Epithelial cell of esophagus (primary cell): ENCODE results near the gene ZNF277.
A peak's percentile ranks its signal among the peaks of the same experiment; 100 is the strongest.

Experiments used
- DNase-seq: peaks from one replicate; pipeline ENCODE4 v3.0.0; 2010; ENCODE audit warnings: low read depth
- H3K4me3 ChIP-seq: 2 replicates; pipeline ENCODE4 v1.5.1; 2011; ENCODE audit warnings: mild to moderate bottlenecking, low read length, control low read depth
- TF ChIP-seq, protein P1 (sequence below): IDR thresholded peaks from 2 replicates; pipeline ENCODE4 v1.5.1; 2011; ENCODE audit warnings: low read depth, mild to moderate bottlenecking, low read length, control low read depth, inconsistent platforms; ENCODE audit not compliant: insufficient read depth; ENCODE audit errors: missing control alignments

The ZNF277 gene

DNA sequence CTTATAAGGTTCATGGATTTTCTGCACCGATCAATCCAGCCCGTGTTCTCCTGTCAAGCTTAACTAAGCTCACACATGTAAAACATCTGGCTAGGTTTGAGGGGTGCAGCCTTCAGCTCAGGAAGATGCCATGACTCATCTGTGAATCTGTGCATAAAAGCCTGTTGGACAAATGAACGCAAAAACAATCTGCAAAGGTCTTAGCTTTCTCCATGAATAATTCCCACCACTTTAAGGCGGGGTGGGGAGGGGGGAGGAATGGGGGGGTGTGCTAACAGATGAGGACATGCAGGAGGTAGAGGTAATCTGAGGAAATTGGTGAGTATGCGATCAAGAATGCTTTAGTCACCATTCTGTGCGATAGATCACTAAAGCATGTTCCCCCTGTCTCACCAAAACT, 5.1 kb upstream of the ZNF277 start:
- no peak overlapping the region for H3K4me3 ChIP-seq
- TF ChIP-seq, protein P1, sequence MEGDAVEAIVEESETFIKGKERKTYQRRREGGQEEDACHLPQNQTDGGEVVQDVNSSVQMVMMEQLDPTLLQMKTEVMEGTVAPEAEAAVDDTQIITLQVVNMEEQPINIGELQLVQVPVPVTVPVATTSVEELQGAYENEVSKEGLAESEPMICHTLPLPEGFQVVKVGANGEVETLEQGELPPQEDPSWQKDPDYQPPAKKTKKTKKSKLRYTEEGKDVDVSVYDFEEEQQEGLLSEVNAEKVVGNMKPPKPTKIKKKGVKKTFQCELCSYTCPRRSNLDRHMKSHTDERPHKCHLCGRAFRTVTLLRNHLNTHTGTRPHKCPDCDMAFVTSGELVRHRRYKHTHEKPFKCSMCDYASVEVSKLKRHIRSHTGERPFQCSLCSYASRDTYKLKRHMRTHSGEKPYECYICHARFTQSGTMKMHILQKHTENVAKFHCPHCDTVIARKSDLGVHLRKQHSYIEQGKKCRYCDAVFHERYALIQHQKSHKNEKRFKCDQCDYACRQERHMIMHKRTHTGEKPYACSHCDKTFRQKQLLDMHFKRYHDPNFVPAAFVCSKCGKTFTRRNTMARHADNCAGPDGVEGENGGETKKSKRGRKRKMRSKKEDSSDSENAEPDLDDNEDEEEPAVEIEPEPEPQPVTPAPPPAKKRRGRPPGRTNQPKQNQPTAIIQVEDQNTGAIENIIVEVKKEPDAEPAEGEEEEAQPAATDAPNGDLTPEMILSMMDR, result no peak
- DNase-seq, result peak; percentile 86

DNA sequence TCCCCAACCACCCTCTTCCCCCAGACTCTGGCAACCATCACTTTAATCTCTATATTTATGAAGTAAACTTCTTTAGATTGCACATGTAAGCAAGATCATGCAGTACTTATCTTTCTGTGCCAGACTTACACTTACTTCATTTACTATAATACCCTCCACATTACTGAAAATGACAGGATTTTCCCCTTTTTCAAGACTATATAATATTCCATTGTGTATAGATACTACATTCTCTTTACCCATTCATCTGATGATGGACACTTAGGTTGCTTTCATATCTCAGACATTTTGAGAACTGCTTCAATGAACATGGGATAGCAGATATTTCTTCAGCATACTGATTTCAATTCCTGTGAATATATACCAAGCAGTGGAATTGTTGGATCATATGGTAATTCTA, 4.7 kb upstream of the ZNF277 start:
- no peak for DNase-seq
- H3K4me3 ChIP-seq, result no peak overlapping the region
- TF ChIP-seq, protein P1, result no peak

DNA sequence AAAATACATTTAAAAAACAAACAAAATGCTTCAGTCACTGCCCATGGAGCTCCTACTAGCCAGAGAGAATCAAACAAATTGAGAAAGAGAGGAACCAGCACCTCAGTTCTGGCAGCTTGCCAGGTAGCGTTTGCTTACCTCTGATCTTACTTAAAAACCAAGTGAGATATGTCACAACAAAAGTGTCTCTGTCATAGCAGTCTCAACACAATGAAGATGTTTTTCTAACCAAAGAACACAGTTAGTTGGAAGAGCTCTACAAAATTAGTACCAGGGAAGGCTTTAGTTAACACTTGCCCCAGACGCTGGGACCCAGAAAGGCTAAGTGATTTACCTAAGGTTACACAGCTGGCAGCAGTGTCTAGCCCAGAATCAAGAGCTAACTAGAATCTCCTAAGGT, 3.7 kb upstream of the ZNF277 start:
- TF ChIP-seq, protein P1, result no peak
- peak; percentile 49 for DNase-seq
- H3K4me3 ChIP-seq, result no peak overlapping the region

DNA sequence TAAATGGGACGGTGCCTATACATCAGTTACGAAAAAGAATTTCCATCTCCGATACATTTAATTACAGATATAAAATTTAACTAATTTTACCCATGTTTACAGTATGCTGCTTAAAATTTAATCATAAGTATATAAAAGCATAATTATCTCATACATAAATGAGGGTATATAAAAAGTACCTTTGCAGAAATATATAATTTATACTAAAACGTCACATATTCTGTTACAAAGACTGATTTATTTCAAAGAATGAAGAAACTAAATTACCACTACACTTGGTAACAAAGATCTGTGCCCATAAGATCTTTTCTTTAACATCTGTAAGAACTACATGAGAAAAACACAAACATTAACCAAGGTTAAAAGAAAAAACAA, 3.1 kb upstream of the ZNF277 start:
- no peak overlapping the region for H3K4me3 ChIP-seq
- TF ChIP-seq, protein P1, result no peak
- DNase-seq, result no peak

DNA sequence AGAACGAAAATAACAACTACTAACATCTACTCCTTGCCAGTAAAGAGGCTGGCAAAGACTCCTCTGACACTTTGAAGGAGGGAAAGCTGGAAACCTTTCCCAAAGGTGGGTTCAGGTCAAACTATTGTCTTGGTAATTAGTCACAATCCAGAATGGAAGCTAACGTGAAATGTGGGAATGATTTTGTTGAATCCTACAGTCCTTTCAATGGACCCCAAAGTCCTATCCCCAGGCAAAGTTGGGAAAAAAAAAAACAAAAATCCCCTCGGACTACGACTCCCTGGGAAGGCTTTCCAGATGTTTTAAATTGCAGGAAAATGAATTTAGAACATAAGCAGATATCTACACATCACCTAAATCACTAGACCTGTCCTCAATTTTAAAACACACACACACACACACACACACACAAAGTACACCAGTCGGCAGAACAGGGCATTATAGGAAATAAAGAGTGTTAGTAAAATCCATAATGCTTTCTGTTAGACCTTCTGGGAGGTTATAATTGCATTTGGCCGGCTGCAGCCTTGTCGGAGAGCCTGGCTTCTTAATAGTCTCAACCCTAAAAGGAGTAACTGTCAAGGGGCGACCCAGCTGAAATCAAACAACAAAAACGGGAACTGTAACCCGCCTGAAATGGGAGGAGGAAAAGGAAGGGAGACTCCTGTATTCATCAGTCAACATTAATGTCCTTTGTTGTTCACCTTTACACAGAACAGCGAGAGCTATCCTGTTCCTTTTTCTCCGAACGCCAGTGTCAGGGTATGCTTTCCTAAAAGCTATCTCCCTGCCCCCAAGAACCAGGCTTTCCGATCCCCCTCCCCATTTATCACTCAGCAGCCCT, 1.8 kb upstream of the ZNF277 start:
- H3K4me3 ChIP-seq, result peak overlapping the region; percentile 90
- DNase-seq, result peak; percentile 27
- TF ChIP-seq, protein P1, result no peak

DNA sequence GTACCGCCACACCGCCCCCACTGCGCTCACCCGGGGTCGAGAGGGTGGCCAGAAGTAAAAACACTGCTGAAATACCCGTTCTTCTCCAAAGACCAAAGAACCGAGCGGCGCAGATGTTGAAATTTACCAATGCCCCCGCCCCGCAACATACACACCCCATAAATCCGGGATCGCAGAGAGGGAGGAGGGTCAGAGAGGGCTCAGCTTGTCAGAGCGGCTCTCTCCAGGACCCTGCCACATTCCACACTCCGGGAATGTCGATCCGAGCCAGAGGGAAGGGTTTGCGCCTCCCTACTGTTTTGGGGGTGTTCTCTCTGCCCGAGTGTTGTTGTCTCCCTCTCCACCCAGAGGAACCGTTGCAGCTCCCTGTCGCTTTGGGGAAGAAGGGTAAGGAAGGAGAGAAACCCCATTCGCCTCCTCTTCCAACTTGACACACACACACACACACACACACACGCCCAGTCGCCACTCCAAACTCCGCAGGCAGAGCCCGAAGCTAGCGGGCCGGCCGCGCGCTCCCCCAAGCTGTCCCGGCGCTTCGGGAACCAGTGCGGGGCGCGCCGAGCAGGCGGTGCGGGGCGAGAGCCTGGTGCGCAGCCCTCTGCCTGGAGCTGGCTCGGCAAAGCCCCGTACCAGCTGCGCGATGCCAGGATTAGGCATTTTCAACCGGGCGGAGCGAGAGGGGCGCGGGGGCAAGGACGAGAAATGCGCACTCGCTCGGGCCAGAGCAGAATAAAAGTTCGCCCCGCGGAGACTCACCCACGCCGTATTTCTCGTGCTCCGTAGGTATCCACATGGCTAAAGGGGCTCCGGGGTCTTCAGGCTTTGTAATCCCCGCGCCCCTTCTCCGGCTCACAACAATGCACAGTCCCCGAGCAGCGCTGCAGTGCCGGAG, 905 bp upstream of the ZNF277 start:
- peak; percentile 60 for DNase-seq
- TF ChIP-seq, protein P1, result no peak
- peak overlapping the region; percentile 90 for H3K4me3 ChIP-seq
